Activated CD4-positive, CD25-positive, alpha-beta regulatory T cell (primary cell): Measurements from ENCODE around the gene TMTC3.
"Not testable (repeated sequence)": the region's sequence is repeated elsewhere in the genome, so short reads cannot be mapped to it uniquely, and the experiment has no call there.

ENCODE experiments used
- DNase-seq, 4 experiments: peaks; one replicate each; lab custom pipeline; 2025; lab: John Stamatoyannopoulos, UW

TMTC3 gene

DNA sequence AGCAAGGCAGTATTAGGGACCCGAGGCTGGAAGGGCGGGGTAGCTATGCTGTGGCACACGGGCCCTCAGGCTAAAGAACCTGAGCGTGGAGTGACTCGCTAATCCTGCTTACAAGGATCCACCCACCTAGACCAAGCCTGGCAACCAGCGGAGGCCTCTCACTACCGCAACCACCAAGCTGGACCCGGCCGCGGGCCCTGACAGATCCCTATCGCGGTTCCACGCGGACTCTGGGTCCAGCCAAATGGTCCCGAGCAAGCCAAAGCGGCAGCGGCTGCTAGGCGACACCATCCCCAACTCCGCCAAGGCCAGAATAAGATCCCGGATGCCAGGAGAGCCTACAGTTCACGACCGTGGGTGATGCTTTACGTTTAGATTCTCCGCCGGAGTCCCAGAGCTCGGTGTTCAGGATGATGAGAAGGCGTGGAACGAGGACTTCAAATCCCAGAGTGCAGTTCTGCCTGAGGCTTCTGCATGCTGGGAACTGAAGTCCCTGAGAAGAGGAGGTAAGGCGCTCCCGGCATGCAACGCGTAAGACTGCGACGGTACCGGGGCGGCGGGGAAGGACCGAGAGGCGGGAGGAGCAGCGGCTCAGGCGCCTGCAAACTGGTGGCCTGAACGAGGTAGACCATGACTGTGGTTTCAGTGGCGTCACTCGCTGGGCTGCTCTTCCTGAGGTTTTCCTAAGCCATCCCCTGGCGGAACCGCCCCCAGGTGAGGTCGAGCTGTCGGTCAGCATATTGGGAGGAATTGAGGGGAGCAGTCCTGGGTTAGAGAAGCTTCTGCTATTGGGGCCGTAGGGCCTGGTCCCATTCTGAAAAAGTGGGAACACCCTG is at the start of gene TMTC3, which contains the start of gene CEP290:
TMTC3 (plus strand) TSS at position 534 of the 836 bp plus-strand sequence. CDS start 6,009 bp downstream, outside the sequence.
CEP290 (minus strand) TSS at position 315 of the 836 bp plus-strand sequence. CDS start 781 bp downstream, outside the sequence.
- peak; percentile 79 to 86 (median 82) for DNase-seq

DNA sequence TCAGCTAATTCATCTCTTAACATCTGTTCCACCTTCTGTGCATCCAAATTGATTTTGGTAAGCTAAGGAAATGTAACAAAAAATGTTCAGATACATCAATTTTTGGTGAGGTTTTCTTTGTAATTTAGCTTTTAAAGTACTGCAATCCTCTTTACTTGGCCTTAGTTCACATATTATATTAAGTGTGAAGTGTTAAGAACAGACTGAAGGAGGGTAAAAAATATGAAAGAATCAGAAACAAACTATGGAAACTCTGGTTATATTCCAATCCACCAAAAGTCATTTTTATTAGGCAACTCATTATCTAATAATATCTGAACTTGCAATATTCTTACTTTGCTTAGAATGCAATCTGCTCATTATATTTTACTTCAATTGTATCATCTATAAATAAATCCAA is 49.3 kb upstream of the TMTC3 start:
- DNase-seq, result no peak

DNA sequence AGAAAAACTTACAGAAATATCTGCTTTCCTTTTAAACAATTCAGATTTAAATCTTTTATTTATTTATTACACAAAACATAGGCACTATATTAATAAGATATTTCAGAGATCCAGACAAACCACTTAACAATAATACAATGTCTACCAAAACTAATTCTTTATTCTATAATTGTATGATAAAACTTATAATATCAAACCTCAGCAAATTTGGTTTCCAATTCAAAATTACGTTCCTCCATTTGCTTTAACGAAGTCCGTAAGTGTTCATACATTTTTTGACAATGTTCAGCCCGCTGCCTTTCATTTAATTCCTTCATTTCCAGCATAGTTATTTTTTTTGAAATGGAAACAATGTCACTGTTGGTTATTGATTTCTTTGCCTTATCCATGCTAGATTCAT is 48.5 kb upstream of the TMTC3 start:
- DNase-seq, result no peak

DNA sequence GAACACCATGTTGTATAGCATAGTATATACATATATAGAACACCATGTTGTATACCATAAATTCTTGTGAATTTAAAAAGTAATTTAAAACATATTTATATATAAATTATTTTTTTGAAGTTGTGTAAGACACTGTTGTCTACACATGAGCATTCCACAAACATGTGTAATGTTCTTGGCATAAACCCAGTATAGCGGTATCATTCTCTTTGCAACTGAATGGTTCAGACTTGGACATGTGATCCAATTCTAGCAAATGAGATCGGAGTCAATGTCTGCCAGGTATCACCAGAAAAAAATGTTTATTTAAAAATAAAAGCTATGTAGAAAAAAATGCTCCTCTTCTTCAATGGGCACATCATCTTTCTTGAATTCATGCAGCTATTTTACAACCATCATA is 34.1 kb upstream of the TMTC3 start:
- no peak for DNase-seq

DNA sequence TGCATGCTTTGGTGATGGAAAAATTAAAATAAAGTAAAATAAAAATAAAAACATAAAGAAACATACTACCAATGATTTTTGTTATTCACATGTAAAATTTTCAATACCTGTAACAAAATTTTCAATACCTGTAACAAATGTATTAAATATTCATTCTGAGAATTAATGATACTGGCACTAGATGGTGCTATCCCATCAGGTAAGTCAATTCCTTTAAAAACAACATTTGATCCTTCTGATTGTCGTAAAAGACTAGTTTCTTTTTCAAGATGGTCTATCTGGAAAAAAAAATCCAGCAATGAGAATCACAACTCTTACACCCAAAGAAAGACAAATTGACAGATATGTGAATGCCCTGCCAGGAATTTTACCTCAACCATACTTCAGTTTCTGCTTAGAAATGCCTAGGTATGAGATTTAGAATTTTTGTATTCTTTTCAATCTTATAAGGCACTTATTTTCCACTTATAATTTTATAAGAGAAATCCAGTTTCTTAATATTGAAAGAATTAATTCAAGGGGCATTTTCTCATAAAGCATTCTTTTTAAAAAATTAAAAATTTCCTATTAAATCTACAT is 30.9 kb upstream of the TMTC3 start:
- no peak for DNase-seq

DNA sequence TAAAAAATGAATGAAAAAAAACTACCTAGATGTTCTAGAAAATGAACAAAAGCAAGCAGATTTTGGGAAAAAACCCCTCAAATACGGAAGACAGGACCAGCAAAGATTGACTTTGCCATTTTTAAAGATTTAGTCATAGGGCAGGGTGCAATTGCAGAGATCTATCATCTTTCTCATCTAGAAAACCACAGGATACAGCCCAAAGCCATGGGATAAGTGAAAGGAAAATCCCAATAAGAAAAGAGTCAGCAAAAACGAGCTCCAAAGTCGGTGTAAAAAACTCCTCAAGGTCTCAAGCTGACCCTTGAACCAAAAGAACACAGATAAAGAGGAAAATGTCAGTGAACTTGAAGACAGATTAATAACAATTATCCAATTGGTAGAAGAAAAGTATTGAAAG is 28.2 kb upstream of the TMTC3 start:
- no peak for DNase-seq

DNA sequence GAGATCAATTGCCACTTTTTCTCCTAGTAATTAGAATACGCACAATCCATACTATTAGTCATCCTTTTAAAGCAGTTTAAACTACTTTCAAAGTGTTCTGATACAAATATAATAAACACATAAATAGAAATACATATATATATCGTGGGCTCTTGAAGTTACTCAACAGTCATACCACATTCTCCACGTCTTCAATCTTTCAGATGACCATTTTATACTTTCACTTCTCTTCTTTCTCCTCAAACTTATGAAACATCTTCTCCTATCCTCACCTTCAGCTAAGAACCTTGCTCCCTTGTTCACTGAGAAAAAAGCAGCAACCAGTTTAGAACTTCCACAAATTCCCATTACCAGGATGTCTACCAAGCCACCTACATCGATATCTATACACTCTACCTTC is 19.4 kb upstream of the TMTC3 start:
- DNase-seq, result no peak

DNA sequence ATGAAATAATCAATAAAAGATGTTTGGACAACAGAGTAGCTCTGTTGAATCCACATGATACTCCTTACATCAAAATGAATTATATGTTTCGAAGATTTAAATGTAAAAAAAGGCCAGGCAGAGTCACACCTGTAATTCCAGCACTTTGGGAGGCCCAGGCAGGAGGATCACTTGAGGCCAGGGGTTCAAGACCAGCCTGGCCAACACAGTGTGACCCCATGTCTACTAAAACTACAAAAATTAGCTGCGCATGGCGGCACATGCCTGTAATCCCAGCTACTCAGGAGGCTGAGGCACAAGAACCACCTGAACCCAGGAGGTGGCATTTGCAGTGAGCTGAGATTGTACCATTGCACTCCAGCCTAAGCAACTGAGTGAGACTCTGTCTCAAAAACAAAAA is 15.0 kb upstream of the TMTC3 start:
- no peak for DNase-seq

DNA sequence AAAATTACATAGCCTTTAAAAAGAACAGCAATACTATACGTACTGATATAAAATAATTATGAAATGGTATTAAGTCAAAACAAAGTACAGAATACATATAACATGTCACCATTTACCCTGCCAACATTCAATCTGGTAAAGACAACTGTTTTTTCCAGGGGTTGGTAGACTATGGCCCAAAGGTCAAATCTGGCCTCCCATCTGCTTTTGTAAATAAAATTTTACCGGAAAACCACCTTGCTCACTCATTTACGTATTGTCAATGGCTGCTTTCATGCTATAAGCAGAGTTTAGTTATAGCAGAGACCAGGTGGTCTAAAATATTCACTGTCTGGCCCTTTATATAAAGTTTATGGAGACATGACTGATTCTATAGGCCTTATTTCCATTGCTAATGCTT is 14.3 kb upstream of the TMTC3 start:
- no peak for DNase-seq

DNA sequence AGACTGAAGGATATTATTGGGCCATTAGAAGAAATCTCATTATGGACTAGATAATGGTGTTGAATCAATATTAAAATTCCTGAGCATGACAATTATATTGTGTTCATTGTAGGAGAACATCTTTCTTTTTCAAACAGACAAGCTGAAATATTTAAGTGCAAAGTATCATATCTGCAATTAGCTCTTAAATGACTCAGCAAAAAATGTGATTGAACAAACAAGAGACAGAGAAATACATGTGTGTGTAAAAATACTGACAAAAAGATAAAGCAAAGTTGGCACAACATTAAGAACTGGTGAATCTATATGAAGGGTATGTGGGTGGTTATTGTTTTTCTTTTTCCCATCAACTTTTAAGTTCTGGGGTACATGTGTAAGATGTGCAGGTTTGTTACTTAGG is 9.7 kb upstream of the TMTC3 start:
- no peak for DNase-seq

DNA sequence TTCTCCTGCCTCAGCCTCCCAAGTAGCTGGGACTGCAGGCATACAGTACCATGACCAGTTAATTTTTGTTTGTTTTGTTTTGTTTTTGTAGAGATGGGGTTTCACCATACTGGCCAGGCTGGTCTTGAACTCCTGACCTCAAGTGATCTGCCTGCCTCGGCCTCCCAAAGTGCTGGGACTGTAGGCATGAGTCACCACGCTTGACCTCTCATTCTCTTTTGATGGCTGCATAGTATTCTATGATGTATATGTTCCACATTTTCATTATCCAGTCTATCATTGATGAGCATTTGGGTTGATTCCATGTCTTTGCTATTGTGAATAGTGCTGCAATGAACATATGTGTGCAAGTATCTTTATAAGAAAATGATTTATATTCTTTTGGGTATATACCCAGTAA is 8.9 kb upstream of the TMTC3 start:
- not testable (repeated sequence) for DNase-seq

DNA sequence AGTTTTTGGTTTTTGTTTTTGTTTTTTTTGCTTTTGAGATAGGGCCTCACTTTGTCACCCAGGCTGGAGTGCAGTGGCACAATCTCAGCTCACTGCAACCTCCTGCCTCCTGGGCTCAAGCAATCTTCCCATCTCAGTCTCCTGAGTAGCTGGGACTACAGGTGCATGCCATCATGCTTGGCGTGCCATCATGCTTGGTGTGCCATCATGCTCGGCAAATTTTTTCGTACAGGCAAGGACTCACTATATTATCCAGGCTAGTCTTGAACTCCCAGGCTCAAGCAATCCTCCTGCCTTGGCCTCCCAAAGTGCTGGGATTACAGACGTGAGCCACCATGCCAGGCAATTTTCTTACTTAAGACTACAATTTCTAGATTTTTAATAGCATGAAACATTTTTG is 2.4 kb upstream of the TMTC3 start:
- DNase-seq, result not testable (repeated sequence)

DNA sequence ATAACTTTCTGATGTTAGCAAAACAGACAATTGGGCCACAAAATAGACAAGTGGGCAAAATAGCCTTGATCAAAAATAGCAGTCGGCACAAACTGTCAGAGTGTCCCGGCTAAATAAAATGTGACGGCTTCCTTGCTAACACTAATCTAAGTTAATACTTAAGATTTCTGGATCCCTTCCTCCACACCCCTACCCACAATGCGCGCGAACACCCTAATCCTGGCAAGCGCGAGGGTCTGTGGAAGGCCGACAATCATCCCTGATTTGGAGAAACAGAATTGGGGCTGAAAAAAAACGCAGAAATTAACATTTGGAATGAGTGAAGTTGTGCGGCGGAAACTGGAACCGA is 708 bp upstream of the TMTC3 start:
- DNase-seq, result no peak

DNA sequence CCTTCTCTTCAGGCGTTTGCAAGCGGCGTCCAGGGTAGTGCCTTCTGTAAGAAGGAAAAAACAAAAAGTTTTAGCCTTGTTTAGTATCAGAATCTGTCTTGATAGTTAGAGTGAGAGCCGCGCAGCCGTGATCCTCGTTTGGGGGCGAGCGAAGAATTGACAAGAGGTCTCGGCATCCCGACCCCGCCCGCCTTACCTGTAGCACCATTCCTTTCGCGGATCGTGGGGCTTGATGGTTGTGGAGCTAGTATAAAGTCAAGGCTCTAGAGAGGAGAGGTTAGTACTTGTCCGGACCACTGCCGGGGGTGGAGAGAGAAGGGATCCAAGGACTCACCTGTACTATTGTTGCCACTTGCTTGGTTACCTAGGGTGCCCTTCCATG is 494 bp downstream of the TMTC3 start:
- DNase-seq, result peak in 3 of 4 experiments; percentile 11 to 23 (median 20)

DNA sequence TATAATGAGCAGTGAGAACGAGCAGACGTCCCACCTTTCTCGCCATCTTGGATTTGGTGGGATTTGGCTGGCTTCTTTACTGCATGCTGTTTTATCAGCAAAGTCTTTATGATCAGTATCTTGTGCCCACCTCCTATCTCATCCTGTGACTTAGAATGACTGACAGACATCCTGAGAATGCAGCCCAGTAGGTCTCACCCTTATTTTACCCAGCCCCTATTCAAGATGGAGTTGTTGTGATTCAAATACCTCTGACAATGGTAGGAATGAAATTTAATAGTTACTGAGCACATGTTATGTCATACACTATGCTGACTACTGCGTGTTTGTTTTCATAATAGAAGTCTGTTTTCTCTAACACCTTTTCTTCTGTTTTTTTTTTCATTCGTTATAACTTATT is 1.9 kb downstream of the TMTC3 start:
- no peak for DNase-seq

DNA sequence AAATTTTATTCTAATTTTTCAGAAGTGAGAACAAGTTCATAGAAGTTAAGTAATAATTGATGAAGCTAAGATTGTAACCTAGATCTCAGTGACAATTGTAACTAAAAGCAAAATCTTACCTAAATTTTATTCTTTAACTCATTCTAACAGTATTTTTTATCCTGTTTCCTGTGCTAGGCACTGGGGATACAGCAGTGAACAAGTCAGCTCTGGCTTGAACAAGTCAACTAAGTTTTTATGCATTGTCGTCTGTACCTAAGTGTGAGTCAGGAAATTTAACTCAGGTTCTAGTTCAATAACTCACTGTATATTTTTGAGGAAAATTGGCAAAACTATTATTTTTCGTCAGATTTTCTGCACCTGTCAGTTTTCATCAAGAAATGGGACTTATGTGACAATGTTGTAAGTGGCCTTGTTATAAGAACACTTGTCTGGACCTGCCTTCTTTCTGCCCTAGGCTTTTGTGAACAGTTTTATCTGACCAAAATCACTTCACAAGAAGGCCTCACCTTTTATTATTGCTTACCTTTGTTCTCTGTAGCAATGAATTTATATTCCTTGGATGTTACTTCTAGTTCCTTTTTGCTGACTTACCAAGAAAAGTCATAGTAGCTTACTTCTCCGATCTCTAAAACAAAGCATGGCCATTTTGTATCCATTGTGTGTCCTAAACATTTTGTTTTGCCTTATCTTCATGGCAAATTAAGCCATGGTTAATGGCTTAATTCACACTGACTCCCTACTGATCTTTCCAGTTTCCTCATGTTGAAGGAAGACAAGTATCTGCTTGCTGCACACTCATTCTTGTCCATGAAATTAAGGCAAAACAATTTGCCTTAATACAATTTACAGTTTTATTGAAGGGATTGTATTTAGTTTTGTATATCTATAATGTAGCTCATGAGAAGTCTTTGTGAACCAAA is 2.7 kb downstream of the TMTC3 start:
- DNase-seq, result no peak

DNA sequence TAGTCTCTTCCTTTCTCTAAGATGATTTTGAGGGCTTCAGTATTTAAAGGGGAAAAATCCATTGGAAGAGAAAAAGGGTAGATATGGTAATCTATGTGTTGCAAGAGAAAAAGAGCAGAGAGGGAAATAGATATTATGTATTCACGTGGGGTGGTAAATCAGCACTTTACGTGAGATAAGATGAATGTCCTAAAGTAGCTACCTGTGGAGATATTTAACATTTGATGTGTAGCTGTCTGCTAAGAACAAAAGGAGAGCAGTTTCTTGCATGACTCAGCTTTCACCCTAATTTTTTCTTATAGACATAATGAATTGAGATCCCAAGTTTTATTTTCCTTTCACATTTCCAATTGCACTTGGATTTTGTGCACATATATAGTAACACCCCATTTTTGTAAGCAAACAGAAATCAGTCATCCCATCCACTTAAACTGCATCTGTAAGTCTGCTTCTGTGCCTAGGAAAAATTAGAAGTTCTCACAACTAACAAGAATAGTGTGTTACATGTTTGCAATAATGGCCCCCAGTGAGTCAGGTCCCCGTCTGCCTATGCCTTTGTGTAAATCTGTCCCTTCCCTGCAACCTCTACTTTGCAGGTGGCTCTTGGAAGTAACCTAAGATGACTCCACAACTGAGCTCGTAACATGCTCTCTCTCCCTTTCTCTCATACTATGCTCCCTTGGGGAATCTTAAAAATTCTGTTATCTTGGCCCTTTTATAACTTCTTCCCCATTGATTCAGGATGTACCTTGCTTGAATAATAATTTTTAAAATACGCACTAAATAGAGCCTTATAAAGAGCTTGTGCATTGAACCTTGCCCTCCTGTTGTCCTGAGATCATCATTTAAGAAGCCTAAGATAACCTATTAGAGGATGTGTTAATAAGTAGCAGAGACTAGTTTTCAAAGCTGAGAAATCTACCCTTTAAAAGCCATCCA is 3.7 kb downstream of the TMTC3 start:
- DNase-seq, result no peak

DNA sequence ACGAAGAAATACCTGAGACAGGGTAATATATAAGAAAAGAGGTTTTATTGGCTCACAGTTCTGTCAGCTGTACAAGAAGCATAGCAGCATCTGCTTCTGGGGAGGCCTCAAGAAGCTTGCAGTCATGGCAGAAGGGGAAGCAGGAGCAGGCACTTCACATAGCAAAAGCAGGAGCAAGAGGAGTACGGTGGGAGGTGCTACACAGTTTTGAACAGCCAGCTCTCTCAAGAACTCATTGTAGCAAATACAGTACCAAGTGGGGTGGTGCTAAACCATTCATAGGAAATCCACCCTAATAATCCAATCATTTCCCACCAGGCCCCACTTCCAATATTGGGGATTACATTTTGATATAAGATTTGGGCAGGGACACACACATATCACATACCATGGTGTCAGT is 8.0 kb downstream of the TMTC3 start:
- DNase-seq, result no peak

DNA sequence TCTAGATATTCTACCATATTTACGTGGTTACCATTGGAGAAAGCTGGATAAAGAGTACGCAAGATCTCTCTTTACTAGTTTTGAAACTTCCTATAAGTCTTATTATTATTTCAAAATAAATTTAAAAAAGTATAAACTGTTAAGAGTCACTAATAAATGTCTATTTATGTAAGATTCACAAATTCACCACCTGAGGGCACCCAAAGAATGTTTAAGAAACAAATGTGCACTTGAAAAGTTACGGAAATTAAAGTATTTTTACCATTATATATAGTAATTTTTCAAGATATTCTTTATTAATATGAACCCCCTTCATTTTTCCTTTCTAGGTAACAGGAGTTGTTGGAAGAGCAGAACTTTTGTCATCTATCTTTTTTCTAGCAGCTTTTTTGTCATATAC is 11.9 kb downstream of the TMTC3 start:
- no peak for DNase-seq

DNA sequence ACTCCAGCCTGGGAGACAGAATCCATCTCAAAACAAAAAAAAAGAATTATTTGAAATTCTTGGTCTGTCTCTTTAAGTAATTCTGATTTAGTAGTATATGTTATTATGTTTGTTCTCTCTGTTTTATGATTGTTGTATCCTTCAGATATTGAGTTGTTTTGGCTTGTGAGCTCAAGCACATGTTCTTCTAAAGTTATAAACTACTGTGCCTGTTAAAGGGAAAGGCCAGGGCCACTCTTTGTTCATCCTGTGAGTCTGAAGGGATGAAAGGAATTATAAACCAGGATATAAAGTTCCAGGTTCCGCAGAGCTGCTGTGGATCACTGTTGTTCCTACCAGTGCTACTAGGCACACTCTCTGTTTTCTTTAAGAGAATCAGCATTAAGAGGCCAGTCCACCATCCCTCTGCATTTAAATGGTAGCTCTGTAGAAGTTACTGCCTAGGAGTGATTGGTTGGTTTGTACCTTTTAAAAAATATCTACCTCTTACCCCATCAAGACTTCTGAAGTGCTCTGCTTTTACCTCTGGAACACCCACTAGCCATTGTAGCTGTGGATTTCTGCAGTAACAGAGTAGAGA is 14.1 kb downstream of the TMTC3 start:
- no peak for DNase-seq

DNA sequence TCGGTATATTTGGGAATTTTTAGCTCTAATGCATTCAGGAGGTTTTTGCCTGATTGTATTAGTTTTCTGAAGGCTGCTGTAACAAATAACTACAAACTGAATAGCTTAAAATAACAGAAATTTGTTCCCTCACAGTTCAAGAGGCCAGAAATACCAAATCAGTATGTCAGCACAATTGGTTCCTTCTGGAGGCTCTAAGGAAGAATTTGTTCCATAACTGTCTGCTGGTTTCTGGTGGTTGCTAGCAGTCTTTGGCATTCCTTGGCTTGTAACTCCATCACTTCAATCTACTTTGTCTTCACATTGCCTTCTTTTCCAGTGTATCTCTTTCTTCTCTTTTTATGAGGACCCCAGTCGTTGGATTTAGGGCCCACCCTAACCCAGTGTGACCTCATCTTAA is 21.3 kb downstream of the TMTC3 start:
- no peak for DNase-seq
